Measurements from ENCODE around the gene PLPP4.

The PLPP4 gene

GRCh38 chr10:120610791-120611190 is 153.8 kb downstream of the PLPP4 start:
- no peak for DNase-seq (ENCODE audit: low spot score)

GRCh38 chr10:120612756-120613155 is 155.7 kb downstream of the PLPP4 start:
- no peak for DNase-seq (ENCODE audit: low spot score)

DNA sequence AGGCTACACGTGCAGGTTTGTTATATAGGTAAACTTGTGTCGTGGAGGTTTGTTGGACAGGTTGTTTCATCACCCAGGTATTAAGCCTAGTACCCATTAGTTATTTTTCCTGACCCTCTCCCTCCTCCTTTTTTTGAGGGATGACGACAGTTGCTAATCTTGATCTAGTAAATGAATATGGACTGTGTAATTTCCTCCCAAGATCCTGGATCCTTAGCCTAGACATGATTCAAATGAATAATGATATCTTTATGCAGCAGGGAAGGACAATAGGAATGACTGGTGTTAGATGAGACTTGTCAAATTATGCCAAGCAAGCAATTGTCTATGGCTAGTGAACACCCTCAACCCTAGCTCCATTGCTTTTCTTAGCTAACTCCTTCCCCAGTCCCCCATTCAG is 156.2 kb downstream of the PLPP4 start:
- no peak for DNase-seq (ENCODE audit: low spot score)

DNA sequence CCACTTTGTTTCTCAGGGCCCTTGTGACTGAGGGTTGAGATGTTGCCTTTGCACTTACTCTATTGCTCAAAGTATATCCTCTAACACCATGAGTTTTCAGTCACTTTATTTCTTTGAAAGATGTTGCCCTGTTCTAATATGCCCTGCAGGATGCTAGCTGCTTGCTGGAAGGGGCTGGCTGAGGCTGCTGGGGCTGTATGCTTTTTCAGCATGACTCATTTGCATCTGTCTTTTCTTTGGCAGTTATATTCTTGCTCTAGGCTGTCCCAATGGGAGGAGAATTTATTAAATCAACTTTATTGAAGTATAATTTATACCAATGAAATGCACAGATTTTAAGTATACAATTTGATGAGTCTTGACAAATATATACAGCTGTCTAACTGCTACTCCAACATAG is 157.7 kb downstream of the PLPP4 start:
- no peak for DNase-seq (ENCODE audit: low spot score)

- no peak for DNase-seq (ENCODE audit: low spot score)
Observed at GRCh38 chr10:120616311-120616911, 159.4 kb downstream of the PLPP4 start.

- no peak for DNase-seq (ENCODE audit: low spot score)
Observed at GRCh38 chr10:120628197-120628596, 171.2 kb downstream of the PLPP4 start.

DNA sequence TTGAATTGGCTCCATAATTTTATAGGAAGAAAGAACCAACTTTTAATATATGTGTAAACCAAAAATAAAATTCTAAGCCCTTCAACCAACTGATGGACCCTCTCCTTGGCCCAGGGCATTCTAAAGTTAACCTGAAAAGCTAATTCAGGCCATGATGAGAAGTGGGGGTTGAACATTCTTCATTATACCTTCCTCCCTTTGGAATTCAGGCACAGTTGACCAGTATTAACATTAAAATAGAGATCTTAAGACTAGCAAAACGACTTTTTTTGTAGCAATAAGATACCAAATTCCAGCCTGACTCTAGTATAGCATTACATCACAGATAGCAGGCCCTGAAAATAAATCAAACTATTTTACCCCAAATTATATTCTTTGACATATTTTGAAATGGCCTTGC is 173.2 kb downstream of the PLPP4 start:
- no peak for DNase-seq (ENCODE audit: low spot score)

- DNase-seq (ENCODE audit: low spot score), result no peak
Observed at GRCh38 chr10:120632047-120632446, 175.0 kb downstream of the PLPP4 start.

DNA sequence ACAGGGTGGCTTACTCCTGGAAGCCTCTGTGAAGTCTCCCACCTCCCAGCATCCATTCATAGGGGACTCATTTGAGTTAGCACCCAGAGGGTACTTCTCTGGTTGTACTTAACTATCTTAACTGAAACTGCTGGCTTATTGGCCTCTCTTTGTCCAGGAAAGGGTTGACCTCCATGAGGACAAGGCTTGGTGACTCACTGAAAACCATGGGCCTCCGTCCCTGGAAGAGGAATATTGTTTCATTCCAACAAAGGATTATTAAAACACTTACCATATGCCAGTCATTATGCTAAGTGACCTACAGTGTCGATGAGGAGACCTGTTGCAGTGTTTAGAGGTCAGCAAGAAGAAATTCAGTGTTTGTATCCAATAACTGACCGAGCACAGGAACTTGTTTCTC is 175.9 kb downstream of the PLPP4 start:
- no peak for DNase-seq (ENCODE audit: low spot score)

- no peak for DNase-seq (ENCODE audit: low spot score)
Observed at GRCh38 chr10:120634659-120635058, 177.6 kb downstream of the PLPP4 start.

Measured in GM03348 (cell line).